ENCODE measurements around the gene STIM1.
"Not testable (repeated sequence)": the region's sequence is repeated elsewhere in the genome, so short reads cannot be mapped to it uniquely, and the experiment has no call there.

STIM1 gene

GRCh38 chr11:4123218-4123617 lies 267.8 kb downstream of the STIM1 start:
- DNase-seq = no peak

GRCh38 chr11:4125141-4125540 lies 269.7 kb downstream of the STIM1 start:
- no peak for DNase-seq

GRCh38 chr11:4127357-4127756 lies 271.9 kb downstream of the STIM1 start:
- DNase-seq = no peak

- DNase-seq = not testable (repeated sequence)
Observed at GRCh38 chr11:4130219-4130618, 274.8 kb downstream of the STIM1 start.

- no peak for DNase-seq
Observed at GRCh38 chr11:4134806-4135205, 279.3 kb downstream of the STIM1 start.

- no peak for DNase-seq
Observed at GRCh38 chr11:4138497-4138896, 283.0 kb downstream of the STIM1 start.

- DNase-seq = no peak
Observed at GRCh38 chr11:4140067-4140636, 284.7 kb downstream of the STIM1 start.
